NCI-H82 treated with DMSO at 0.1 percent for 48 hours (cell line): ENCODE results near the gene KDM3A.

Experiments
- DNase-seq: peaks from one replicate; lab custom pipeline; 2025; ENCODE audit not compliant: unreplicated experiment; lab: John Stamatoyannopoulos, UW

The KDM3A gene, protein sequence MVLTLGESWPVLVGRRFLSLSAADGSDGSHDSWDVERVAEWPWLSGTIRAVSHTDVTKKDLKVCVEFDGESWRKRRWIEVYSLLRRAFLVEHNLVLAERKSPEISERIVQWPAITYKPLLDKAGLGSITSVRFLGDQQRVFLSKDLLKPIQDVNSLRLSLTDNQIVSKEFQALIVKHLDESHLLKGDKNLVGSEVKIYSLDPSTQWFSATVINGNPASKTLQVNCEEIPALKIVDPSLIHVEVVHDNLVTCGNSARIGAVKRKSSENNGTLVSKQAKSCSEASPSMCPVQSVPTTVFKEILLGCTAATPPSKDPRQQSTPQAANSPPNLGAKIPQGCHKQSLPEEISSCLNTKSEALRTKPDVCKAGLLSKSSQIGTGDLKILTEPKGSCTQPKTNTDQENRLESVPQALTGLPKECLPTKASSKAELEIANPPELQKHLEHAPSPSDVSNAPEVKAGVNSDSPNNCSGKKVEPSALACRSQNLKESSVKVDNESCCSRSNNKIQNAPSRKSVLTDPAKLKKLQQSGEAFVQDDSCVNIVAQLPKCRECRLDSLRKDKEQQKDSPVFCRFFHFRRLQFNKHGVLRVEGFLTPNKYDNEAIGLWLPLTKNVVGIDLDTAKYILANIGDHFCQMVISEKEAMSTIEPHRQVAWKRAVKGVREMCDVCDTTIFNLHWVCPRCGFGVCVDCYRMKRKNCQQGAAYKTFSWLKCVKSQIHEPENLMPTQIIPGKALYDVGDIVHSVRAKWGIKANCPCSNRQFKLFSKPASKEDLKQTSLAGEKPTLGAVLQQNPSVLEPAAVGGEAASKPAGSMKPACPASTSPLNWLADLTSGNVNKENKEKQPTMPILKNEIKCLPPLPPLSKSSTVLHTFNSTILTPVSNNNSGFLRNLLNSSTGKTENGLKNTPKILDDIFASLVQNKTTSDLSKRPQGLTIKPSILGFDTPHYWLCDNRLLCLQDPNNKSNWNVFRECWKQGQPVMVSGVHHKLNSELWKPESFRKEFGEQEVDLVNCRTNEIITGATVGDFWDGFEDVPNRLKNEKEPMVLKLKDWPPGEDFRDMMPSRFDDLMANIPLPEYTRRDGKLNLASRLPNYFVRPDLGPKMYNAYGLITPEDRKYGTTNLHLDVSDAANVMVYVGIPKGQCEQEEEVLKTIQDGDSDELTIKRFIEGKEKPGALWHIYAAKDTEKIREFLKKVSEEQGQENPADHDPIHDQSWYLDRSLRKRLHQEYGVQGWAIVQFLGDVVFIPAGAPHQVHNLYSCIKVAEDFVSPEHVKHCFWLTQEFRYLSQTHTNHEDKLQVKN (N-terminal part only)

DNA sequence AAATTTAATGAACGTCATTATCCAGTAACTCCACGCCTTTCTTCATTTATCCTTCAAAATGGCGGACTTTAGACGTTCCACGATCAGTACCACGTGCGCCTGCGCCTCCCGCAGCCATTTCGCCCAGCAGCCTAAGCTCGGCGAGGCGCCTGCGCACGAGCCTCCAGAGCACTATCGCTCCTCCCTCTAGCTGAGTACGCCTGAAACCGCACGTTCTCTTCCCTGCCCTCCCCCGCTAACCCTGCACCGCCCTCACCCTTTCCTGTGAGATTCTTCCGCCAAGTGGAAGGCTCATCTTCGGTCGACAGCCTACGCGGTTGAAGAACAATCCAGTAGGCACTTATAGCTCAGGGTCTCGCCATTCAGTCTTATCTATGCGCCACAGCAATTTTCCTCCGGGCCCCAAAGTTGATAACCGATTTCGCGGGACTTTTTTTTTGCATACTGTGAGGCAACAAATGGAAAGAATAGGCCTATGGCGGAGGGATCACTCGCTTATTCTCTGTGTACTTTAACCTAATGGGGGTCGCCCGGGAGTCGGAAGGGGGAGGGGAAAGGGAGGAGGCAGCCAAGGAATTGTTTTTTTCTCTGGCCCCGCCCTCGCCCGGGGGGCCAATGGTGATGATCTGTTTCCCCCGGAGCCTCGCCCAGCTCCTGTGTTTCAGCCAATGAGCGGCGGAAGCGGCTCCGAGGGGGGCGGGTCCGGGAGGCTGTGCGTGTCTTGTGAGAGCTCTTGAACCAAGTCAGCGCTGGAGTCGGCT is at the start of gene KDM3A:
Gene KDM3A (plus strand): TSS at position 741 of the 761 bp plus-strand sequence. CDS start 677 bp downstream, outside the sequence.
- peak; percentile 99 for DNase-seq

DNA sequence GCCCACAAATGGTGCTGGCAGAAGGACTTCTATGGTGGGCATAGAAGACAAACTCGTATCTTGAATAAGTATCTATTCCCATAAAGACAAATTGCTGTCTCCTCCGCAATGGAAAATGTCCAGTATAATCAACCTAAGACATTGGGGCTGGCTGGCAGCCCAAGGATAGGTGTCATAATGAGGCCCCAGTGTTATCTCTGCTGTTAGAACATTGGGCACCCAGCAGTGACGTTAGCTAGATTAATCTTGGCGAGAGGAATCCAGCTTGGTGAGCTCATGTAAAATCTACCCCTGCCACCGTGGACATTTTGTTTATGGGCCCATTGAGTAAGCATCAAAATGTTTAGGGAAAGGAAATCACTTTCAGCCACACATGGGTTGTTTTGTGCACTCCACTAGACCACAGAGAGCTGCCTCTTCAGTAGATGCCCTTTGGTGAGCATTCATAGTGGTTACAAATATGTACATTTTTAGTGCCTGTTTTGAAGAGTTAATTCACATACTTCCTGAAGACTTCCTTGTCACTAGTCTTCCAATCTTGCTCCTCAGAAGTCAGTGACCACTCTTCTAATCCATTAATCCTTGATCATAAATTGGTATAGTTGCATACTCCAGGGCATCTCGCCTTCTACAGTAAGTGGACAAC is 48.2 kb upstream of the KDM3A start:
- no peak for DNase-seq

DNA sequence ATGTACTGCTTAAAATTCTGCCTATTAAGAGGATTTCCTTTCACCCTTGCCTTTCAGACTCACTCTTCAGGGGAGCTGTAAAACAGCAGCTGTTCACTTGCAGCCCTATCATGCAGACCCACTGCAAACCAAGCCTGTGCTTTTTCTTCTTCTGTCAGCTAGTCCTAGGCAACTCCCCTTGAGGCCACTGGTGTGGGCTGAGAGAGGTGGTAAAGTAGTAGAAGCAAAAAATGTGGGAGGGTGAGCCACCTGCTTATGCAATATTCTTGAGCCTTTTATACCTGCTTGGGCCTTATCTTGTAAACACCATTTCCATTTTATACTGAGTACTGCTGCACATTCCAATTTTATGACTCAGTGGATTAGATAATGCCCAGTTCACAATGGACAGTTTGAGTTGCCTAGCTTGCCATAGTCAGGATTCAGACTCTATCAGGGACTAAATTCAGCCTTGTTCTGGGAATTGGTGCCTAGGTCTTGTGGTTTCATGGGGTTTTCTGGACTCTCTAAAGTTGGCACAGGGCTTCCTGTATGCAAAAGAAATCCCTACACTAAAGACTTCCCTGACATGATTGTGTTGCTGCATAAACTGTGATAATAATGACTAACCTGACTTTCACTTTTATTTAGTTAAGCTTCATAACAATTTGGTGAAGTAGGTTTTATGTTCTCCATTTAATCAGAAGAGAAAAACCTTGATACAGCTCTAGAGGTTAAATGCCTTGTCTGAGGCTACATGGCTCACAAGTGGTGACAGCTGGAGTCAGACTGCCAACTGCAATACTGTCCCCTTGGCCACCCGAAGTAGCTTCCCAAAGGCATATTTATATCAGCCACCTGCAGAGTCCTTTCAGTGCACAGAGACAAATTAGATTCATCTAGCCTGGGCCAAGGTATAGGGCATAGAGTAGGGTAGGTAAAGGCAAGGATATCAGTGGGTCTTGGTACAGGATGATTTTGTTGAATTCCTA is 47.4 kb upstream of the KDM3A start:
- DNase-seq, result peak; percentile 99

- DNase-seq, result peak; percentile 35
Measured at GRCh38 chr2:86396291-86396785, 44.8 kb upstream of the KDM3A start.

DNA sequence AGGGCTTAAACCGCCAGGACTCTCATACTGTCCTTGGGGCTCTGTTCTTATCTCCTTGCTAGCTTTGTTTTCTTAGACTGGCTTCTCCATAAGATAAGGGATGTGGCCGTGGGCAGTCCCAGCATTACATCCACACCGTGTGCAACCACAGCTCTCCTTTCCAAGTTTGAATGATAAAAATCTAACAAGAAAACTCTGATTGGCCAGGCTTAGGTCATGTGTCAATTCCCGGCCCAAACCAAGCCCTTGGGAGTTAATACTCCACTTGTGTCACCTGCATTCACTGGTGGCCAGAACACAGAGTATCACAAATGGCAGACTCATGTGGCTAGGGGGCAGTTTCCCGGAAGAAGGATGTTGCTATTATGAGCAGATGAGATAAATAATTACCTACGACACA is 43.2 kb upstream of the KDM3A start:
- DNase-seq, result no peak

- no peak for DNase-seq
Measured at GRCh38 chr2:86398500-86399474, 42.4 kb upstream of the KDM3A start.

- no peak for DNase-seq
Measured at GRCh38 chr2:86400321-86400720, 40.9 kb upstream of the KDM3A start.

GRCh38 chr2:86410581-86410980 is 30.6 kb upstream of the KDM3A start:
- no peak for DNase-seq

DNA sequence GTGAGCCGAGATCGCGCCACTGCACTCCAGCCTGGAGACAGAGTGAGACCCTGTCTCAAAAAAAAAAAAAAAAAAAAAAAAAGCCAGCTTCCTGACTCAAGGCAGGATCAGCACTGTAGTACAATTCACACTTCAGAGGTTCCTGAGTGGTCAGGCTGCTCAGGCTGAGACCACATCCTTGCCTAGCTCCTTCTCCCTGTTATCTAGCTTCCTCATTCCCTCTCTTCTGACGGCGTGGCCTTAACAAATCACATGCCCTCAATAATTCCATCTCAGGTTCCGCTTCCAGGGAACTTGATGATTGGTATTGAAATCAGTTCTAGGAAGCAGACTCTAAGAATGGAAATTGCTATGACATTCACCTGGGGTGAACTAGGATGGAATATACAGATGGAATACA is 29.8 kb upstream of the KDM3A start:
- DNase-seq, result no peak

DNA sequence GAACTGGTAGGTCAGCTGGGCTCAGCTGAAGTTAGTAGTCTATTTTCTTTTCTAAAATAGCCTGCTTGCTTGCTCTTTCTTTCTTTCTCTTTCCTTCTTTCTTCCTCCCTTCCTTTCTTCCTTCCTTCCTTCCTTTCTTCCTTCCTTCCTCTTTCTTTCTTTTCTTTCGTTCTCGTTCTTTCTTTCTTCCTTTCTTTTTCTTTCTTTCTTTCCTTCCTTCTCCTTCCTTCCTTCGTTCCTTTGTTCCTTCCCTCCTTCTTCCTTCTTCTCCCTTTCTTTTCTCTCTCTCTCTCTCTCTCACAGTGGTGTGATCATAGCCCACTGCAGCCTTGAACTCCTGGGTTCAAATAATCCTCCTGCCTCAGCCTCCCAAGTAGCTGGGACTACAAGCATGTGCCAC is 29.2 kb upstream of the KDM3A start:
- no peak for DNase-seq

GRCh38 chr2:86413296-86414094 is 27.7 kb upstream of the KDM3A start:
- no peak for DNase-seq

DNA sequence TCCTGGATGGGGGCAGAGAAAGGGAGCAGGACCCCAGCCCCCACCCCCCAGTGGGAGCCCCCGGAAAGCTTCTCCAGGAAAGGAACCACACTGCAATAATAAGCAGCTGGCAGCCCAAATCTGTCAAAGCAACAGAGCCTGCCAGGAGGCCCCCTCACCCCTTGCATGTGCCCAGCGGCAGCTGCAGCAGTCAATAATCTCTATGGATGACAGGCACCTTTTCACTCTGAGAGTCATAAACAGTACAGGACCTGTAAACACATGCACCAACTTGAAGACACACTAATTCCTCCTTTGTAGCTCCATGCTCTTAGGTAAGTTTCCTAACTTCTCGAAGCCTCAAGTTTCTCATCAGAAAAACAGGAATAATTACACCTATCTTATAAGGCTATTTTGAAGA is 26.2 kb upstream of the KDM3A start:
- peak; percentile 64 for DNase-seq

- DNase-seq, result no peak
Measured at GRCh38 chr2:86416146-86416545, 25.0 kb upstream of the KDM3A start.

DNA sequence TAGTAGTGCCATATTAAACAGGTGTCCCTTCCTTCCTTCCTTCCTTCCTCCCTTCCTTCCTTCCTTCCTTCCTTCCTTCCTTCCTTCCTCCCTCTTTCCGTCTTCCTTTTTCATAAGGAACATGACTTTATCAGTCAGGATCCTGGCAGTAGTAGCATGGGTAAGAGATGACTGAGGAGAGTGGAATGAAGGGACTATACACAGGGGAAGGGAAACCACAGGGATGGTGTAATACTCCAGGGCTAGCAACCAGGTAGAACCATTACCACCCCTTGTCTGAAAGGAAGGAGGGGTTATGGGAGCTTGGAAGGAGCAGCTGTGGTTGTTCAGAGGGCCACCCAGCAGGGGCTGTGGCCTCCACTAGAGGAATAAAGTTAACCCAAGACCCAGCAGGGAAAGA is 23.2 kb upstream of the KDM3A start:
- DNase-seq, result no peak

DNA sequence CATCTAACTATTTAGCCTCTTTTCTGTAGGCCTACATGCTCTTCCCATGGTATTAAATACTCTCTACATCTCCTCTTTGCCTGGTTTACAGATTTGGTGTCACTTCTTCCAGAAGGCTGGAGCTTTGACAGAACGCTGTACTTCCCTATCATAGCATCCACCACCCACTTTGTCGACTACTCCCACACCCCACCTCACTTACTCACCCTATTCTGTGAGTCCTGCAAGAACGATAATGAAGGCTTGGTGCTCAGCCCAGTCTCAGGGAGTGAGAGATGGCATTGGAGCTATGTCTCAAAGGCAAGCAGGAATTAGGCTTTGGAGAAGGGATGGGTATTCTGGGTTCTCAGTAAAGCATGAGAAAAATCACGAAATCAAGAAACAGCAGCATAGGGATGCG is 20.3 kb upstream of the KDM3A start:
- DNase-seq, result no peak

GRCh38 chr2:86426271-86426670 is 14.9 kb upstream of the KDM3A start:
- no peak for DNase-seq

DNA sequence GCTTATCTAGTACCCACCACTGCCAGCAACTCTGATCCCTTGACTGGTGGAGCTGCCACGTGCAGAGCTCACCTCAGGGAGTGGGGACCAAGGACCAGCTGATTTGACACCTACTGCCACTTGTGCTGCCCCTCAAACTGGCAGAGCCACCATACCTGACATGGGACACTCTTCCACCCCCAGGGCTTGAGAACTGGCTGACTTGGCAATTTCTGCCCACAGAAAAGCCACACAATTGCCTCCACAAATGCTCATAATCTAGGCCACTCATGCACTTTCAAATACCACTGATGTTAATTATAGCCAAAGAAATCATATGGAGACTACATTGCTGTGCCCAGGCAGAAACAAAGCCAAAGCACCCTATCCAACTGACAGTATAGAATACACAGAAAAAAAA is 11.8 kb upstream of the KDM3A start:
- DNase-seq, result no peak
